Measurements from ENCODE around the gene QSOX1. TPM values are rescaled to one million over a fixed set of nuclear protein-coding genes. Genes with fewer than 3 reads are reported as not detected.
"Not testable (repeated sequence)": the region's sequence is repeated elsewhere in the genome, so short reads cannot be mapped to it uniquely, and the experiment has no call there.

Gene QSOX1
- total RNA-seq, 1 experiment from 2014 or later, result 192 TPM

- CTCF ChIA-PET, result no interaction called here
- H3K9me2 ChIP-seq (replicated peaks; ENCODE audit: low read length), result no peaks in the 10 kb centered on the region
- no peak overlapping the region for H3K4me3 ChIP-seq (ENCODE audit: low read length)
- no peak overlapping the region for H3K4me2 ChIP-seq (ENCODE audit: low read length)
- POLR2A ChIA-PET (ENCODE audit: unreplicated experiment), result no interaction called here
- ATAC-seq, result no peak
- H3K79me2 ChIP-seq (ENCODE audit: low read length), result no peaks in the 10 kb centered on the region
- intact Hi-C loops (cut with micrococcal nuclease), result no loop called here
- H3K4me1 ChIP-seq (ENCODE audit: insufficient read depth, low read length), result no peaks in the 10 kb centered on the region
- no peak overlapping the region for H3K9ac ChIP-seq (ENCODE audit: low read length)
- TF ChIP-seq EZH2 (IDR thresholded peaks at IDR 0.05; ENCODE audit: low read length, unreplicated experiment), result no peak
- no peak for TF ChIP-seq EZH2phosphoT487 (IDR thresholded peaks at IDR 0.05; ENCODE audit: borderline replicate concordance, low read length)
- TF ChIP-seq CTCF (conservative IDR thresholded peaks at IDR 0.05; ENCODE audit: low read depth, low read length), result no peak
- H3K36me3 ChIP-seq (ENCODE audit: low read depth, low read length), result peaks cover 5% of the 10 kb centered on the region; the same call in 1 of the 2 replicates
- no peaks in the 10 kb centered on the region for H4K20me1 ChIP-seq (ENCODE audit: low read length)
- H3K27ac ChIP-seq (ENCODE audit: low read length), result no peak overlapping the region
- no TSS peak for BruUV-seq (replicated peaks)
- no peaks in the 10 kb centered on the region for H3K9me3 ChIP-seq (ENCODE audit: low read length)
- no peaks in the 10 kb centered on the region for H3K27me3 ChIP-seq (ENCODE audit: low read length)
- no peak for DNase-seq
- H3F3A ChIP-seq (ENCODE audit: low read length, unreplicated experiment), result no peaks in the 10 kb centered on the region
- no peak overlapping the region for H2AFZ ChIP-seq (ENCODE audit: low read length)
These were observed 47.0 kb downstream of the QSOX1 start for GRCh38 chr1:180201451-180202200.

- H3K9ac ChIP-seq (ENCODE audit: low read length); POLR2A ChIA-PET (ENCODE audit: unreplicated experiment); H3K27ac ChIP-seq (ENCODE audit: low read length); H3K9me2 ChIP-seq (replicated peaks; ENCODE audit: low read length); H3K79me2 ChIP-seq (ENCODE audit: low read length); H3K4me3 ChIP-seq (ENCODE audit: low read length); ATAC-seq; H2AFZ ChIP-seq (ENCODE audit: low read length); H3K4me2 ChIP-seq (ENCODE audit: low read length); H3F3A ChIP-seq (ENCODE audit: low read length, unreplicated experiment); H3K4me1 ChIP-seq (ENCODE audit: insufficient read depth, low read length); intact Hi-C loops (cut with micrococcal nuclease); H4K20me1 ChIP-seq (ENCODE audit: low read length); BruUV-seq (replicated peaks); H3K36me3 ChIP-seq (ENCODE audit: low read depth, low read length); DNase-seq; CTCF ChIA-PET; H3K9me3 ChIP-seq (ENCODE audit: low read length); H3K27me3 ChIP-seq (ENCODE audit: low read length): not testable (repeated sequence)
These were observed 47.9 kb downstream of the QSOX1 start for GRCh38 chr1:180202588-180202987.

GRCh38 chr1:180204231-180204630 is 49.6 kb downstream of the QSOX1 start:
- H3K9me2 ChIP-seq (replicated peaks; ENCODE audit: low read length), result no peaks in the 10 kb centered on the region
- no peaks in the 10 kb centered on the region for H4K20me1 ChIP-seq (ENCODE audit: low read length)
- no peak overlapping the region for H3K27ac ChIP-seq (ENCODE audit: low read length)
- no TSS peak for BruUV-seq (replicated peaks)
- no peaks in the 10 kb centered on the region for H3K79me2 ChIP-seq (ENCODE audit: low read length)
- H3K4me1 ChIP-seq (ENCODE audit: insufficient read depth, low read length), result no peaks in the 10 kb centered on the region
- H2AFZ ChIP-seq (ENCODE audit: low read length), result no peak overlapping the region
- intact Hi-C loops (cut with micrococcal nuclease), result no loop called here
- no peak overlapping the region for H3K4me2 ChIP-seq (ENCODE audit: low read length)
- ChIA-PET POLR2A (ENCODE audit: unreplicated experiment) (no interaction called here), CTCF (interaction anchor here (0.6 kb wide), 1 partner anchor 33 kb away, joined by 3 read pairs; no protein-coding TSS in a partner anchor)
- no peaks in the 10 kb centered on the region for H3F3A ChIP-seq (ENCODE audit: low read length, unreplicated experiment)
- TF ChIP-seq EZH2 (IDR thresholded peaks at IDR 0.05; ENCODE audit: low read length, unreplicated experiment) (no peak), CTCF (conservative IDR thresholded peaks at IDR 0.05; ENCODE audit: low read depth, low read length) (no peak), EZH2phosphoT487 (IDR thresholded peaks at IDR 0.05; ENCODE audit: borderline replicate concordance, low read length) (no peak)
- no peaks in the 10 kb centered on the region for H3K36me3 ChIP-seq (ENCODE audit: low read depth, low read length)
- DNase-seq (no peak), ATAC-seq (peak; percentile 14; the same call in 1 of the 2 replicates)
- no peaks in the 10 kb centered on the region for H3K9me3 ChIP-seq (ENCODE audit: low read length)
- H3K27me3 ChIP-seq (ENCODE audit: low read length), result no peaks in the 10 kb centered on the region
- H3K4me3 ChIP-seq (ENCODE audit: low read length), result no peak overlapping the region
- H3K9ac ChIP-seq (ENCODE audit: low read length), result no peak overlapping the region

All from PC-3 (cell line).